Mesenteric fat pad (tissue), 1 donor: Measurements from ENCODE around the gene UNK. TPM values are rescaled to one million over a fixed set of nuclear protein-coding genes. Genes with fewer than 3 reads are reported as not detected.

Experiments
- DNase-seq: peaks from one replicate; pipeline ENCODE4 v3.0.0-alpha.2; 2020; ENCODE audit warnings: low spot score
- total RNA-seq: library from RNA; stranded (reverse); fragmentation: NEBNext Ultra II Directional; extraction: Animal tissue kit (Norgen Biotek cat#: 25700); gene quantifications from one replicate; pipeline ENCODE4 v1.2.1, GENCODE V29; 2021
- donor health status: DM: yes; HTN: yes; CAD: no.

Gene UNK
- total RNA-seq, 1 donor from 2014 or later, result 24.6 TPM

GRCh38 chr17:75793460-75793859 lies 8.9 kb downstream of the UNK start:
- DNase-seq, result no peak

- peak; percentile 79 for DNase-seq
Measured at GRCh38 chr17:75795820-75796607, 11.4 kb downstream of the UNK start.

GRCh38 chr17:75799402-75799801 lies 14.8 kb downstream of the UNK start:
- peak; percentile 12 for DNase-seq

- no peak for DNase-seq
Measured at GRCh38 chr17:75803883-75804282, 19.3 kb downstream of the UNK start.

GRCh38 chr17:75806822-75807500 lies 22.4 kb downstream of the UNK start:
- peak; percentile 73 for DNase-seq

DNA sequence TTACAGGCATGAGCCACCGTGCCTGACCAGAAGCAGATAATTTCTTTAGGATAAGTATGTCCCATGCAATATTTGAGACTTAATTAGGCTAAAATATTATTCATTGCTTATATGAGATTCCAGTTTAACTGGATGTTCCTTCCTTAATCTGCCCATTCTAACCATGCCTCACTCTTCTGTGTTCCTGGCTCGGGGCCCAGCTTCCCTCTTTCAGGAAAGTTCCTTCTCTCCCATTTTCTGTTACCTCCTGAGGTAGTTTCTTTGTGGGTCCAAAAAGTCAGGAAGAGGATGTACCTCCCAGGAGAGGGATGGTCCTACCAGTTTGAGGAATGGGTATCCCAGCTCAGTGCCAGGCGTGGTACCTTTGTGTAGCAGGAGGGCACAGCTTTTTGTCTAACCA lies 23.3 kb downstream of the UNK start:
- DNase-seq, result peak; percentile 57

GRCh38 chr17:75808549-75808904 lies 23.9 kb downstream of the UNK start:
- DNase-seq, result peak; percentile 41

DNA sequence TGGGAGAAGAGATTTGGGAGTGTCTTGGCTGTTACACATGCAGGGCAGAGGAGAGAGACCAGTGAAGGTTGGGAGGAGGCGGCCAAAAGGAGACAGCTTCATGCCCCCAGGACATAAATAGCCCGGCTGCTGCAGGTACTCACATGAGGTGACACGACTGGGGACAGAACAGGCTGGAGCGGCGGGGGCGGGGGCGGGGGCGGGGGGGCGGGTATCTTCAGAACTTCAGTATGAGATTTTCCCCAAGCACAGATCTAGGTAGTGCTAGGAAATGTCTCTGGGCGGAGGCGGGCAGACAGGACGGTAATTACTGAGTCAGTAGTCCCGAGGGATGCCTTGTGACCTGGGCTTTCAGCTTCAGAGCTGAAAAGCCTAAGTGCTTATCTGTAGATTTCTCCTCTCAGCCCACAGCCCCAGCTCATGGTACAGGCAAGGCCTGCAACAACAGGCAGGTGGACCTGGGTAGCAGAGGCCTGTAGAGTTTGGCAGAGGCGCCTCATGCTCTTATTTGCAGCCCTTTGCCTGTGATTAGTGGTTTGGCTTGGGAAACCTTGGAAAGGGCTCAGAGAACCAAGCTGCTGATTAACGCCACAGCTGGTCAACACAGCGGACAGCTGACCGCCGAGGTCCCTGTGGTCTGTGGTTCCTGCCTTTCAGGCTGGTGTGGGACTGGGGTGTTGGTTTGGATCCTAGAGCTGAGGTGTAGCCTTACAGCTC lies 24.5 kb downstream of the UNK start:
- peak; percentile 90 for DNase-seq

GRCh38 chr17:75809631-75810111 lies 25.1 kb downstream of the UNK start:
- peak; percentile 72 for DNase-seq

DNA sequence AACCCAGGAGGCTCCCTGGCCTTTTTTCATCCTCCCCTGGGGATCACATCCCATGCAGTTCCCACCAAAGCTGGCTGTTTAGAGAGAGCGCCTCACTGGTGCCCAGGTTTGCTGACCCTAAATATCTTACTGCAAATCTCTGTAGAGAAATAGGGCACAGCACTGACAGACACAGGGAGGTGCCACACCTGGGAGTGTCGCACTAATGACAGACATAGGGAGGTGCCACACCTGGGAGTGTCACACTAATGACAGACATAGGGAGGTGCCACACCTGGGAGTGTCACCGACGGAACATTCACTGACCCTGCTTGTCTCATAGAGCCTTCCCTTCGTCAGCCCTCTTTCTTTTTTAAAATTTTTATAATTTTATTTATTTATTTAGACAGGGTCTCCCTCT lies 25.6 kb downstream of the UNK start:
- peak; percentile 55 for DNase-seq

- peak; percentile 64 for DNase-seq
Measured at GRCh38 chr17:75810756-75811155, 26.1 kb downstream of the UNK start.

DNA sequence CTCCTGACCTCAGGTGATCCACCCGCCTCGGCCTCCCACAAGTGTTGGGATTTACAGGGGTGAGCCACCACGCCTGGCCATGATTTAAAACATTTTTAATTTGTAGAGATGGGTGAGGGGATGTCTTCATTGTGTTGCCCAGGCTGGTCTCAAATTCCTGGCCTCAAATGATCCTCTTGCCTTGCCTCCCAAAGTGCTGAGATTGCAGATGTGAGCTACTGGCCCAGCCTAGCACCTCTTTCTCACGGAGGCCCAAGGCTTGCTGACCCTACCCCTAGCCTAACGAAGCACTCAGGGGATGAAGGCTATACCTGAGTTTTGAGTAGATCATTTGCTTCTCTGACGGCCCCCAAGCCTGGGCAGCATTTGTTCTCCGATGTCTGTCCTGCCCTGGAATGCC lies 26.6 kb downstream of the UNK start:
- DNase-seq, result no peak

DNA sequence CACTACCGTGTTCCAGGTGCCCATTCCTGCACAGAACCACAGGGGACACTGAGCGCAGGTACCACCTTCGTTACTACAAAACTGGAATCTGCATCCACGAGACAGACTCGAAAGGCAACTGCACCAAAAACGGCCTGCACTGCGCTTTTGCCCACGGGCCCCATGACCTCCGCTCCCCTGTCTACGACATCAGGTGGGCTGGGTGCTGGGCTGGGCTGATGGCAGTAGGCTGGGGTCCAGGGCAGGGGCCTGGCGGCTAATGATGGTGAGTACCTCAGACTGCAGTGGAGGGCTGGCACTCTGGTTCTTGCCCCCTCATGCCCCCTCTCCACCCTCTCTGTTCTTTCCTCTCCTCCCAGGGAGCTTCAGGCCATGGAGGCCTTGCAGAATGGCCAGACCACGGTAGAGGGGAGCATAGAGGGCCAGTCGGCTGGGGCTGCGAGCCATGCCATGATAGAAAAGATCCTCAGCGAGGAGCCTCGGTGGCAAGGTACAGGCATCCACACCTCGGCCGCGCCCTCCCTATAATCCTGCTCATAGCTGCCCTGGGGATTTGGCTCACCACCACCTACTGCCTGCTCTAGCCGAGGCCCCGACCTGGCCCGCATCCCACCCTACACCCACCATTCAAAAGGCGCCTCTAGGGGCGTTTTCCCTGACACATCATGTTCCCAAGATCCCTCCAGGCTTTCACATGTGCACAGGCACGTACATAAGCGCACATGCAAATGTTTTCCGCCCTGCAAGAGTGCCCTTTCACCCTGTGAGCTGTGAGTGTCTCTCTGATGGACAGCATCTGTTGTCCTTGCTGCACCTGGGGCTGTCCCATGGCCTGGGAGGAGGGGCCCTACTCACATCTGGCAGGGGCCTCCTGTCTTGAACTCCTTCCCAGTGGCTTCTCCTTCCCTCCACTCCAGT lies 27.7 kb downstream of the UNK start:
- no peak for DNase-seq

DNA sequence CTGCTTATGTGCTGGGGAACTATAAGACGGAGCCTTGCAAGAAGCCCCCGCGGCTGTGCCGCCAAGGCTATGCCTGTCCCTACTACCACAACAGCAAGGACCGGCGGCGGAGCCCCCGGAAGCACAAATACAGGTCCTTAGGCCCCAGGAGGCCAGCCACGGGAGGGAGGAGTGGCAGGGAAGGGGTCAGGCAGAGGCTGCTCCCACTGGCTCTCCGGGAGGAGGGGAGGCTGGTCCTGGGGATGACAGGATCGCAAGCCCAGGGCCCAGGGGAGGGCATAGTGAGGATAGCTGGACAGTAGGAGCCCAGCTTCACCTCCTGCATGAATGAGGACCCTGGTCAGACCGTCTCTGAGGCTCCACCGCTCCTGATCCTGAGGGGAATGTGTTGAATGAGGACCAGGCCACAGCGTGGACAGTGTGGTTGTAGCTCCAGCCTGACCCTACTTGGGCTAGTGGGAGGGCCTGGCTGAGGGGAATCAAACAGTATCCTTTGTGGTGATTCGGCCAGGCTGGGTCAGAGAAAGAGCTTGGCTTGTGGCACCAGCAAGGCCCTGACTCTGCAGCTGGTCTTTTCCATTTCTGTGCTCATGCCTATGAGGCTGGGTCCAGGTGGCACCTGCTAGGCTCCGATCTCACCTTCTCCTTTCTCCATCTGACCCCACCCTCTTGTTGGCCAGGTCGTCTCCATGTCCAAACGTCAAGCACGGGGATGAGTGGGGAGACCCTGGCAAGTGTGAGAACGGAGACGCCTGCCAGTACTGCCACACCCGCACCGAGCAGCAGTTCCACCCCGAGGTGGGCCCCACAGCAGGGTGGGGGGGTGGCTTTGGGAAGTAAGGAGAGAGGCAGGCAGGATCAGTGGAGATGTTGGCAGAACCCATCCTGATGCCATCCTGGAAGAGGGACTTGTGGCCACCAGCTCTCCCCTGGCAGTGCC lies 28.7 kb downstream of the UNK start:
- DNase-seq, result no peak

DNA sequence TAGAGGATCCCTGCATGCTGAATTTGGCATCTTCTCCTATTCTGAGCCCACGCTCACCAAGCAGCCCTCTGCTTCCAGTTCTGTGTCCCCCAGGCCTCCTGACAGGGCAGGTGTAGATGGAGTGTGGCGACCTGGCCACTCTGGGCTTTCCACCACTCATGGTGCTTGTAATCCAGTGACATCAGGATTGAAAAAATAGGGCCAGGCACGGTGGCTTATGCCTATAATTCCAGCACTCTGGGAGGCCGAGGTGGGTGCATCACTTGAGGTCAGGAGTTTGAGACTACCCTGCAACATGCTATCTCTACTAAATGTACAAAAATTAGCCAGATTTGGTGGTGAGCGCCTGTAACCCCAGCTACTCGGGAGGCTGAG lies 29.4 kb downstream of the UNK start:
- DNase-seq, result no peak

- no peak for DNase-seq
Measured at GRCh38 chr17:75814900-75815373, 30.3 kb downstream of the UNK start.

DNA sequence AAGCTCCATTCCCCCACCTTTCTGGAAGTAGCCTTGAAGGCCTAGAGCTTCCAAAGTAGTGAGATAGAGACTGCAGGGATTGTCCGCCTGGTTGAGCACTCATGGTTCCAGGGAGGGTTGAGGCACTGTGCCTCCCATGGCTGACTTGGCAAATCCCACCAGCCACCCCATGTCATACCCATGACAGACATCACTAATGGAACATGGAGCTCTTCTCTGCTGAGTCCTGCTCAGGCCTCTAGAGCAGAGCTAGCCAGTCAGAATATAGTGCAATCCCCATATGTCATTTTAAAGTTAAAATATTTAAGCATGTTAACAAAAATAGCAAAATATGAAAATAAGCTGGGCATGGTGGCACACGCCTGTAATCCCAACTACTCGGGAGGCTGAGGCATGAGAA lies 30.8 kb downstream of the UNK start:
- no peak for DNase-seq

GRCh38 chr17:75816693-75817092 lies 32.1 kb downstream of the UNK start:
- no peak for DNase-seq

- DNase-seq, result no peak
Measured at GRCh38 chr17:75817571-75817970, 33.0 kb downstream of the UNK start.
